GM18505 (cell line): ENCODE results near the gene SMARCA1.

Source experiments
- ATAC-seq: cut with Tn5 transposase; IDR thresholded peaks from one replicate; pipeline ENCODE4 v1.9.1; 2021; ENCODE audit not compliant: unreplicated experiment
- POLR2A ChIP-seq: IDR thresholded peaks from 4 replicates; pipeline ENCODE4 v1.6.1; 2011; ENCODE audit warnings: borderline replicate concordance; ENCODE audit not compliant: insufficient read depth, insufficient read length; ENCODE audit errors: extremely low read depth

SMARCA1 gene

GRCh38 chrX:129461801-129462456 lies 61.4 kb downstream of the SMARCA1 start:
- no peak for ATAC-seq
- no peak for TF ChIP-seq POLR2A

DNA sequence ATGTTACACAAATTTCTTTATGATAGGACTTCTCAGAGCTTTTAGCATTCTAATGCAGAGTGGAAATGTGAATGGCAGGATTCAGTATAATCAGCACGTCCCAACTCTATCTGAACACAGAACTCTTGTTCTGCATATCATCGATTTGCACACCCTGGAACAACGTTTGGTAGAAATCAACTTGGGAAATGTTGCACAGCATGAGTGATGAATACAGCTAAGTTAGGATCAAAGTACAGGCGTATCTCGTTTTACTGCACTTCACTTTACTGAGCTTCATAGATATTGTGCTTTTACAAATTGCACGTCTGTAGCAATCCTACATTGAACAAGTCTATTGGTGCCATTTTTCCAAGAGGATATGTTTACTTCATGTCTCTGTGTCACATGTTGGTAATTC lies 70.8 kb downstream of the SMARCA1 start:
- no peak for ATAC-seq
- TF ChIP-seq POLR2A = no peak

DNA sequence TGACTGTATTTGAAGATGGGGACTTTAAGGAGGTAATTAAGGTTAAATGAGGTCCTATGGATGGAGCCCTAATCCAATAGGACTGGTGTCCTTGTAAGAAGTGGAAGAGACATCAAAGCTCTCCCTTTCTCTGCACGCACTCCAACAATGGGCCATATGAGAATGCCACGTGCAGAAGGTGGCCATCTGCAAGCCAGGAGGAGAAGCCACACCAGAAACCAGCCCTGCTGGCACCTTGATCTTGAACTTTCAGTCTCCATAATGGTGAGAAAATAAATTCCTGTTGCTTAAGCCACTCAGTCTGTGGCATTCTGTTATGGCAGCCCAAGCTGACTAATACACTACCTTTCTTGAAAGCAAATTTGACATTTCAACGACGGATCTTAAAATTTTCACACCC lies 73.2 kb downstream of the SMARCA1 start:
- no peak for TF ChIP-seq POLR2A
- ATAC-seq = no peak

DNA sequence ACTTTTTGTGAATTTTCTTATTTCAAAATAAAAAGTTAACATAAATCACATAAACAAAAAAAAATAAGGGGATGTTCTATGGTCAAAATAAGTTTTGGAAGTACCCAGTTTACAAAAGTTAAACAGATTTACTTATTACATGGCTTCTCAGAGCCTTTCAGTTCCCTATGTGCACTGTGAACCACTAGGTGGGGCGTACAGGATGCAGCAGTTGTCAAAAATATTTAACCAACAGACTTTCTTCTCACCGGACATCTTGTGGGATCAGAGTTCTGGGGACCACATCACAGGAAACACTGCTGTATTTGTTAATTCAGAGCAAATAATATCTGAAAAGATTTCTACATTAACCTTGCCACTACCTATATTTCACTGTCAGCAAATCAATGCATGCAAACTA lies 74.1 kb downstream of the SMARCA1 start:
- no peak for ATAC-seq
- no peak for TF ChIP-seq POLR2A

DNA sequence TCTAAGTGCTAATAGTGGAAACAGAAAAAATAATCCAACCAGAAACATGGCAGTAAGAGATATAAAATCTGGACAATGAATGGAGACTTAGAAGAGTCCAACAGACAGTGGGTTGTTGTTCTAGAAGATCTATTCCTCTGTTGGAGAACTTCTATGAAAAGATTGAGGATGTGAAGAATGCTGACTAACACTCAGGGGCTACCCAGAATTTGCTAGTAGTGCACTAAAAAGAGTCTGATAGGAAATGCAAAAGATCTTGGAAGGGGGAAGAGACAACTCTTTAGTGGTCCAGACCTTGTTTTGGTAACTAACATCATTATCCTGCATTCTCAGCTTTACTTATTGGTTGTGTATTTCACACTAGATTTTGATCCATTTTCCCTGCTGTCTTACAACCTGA lies 77.9 kb downstream of the SMARCA1 start:
- ATAC-seq = no peak
- no peak for TF ChIP-seq POLR2A

- ATAC-seq = no peak
- no peak for TF ChIP-seq POLR2A
These were observed 89.3 kb downstream of the SMARCA1 start for GRCh38 chrX:129433945-129434344.

DNA sequence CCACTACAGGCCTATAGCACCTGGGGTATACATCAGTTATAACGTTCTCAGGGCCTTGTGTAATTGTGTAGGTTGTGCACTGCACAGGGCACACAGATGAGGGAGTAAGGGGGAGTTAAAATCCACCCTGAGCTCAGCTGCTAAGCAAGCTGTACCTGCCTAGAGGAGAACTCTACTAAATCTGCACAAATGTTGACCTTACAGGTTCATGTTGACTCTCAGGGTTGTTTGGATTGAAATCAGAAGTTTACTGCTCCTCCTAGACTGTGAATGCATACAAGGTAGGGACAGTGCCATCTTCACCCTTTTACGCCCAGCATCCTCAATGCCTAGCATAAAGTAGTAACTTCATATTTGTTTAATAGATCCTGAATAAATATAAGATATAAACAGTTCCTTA lies 89.8 kb downstream of the SMARCA1 start:
- no peak for ATAC-seq

DNA sequence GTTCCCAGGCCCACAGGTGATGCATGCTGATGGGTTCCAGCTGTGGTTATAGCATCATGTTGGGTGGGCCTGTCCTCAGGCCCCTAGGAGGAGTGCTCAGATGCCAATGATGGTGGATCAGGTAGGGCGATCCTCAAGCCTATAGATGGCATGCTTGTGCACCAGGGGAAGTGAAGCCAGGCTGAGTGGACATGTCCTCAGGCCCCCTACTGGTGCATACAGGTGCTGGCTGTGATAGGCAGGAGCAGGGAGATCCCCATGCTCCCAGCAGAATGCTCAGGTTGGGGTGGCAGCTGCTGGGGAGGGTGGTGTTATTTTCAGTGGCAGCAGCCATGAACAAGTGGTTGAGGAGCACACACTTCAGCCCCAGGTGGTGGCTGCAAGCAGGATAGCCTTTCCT lies 96.0 kb downstream of the SMARCA1 start:
- ATAC-seq = no peak

More for the DNA sequence above, 89.8 kb downstream of the SMARCA1 start:
- TF ChIP-seq POLR2A = no peak

GRCh38 chrX:129423191-129423590 lies 100.1 kb downstream of the SMARCA1 start:
- no peak for ATAC-seq

More for the DNA sequence above, 96.0 kb downstream of the SMARCA1 start:
- TF ChIP-seq POLR2A = no peak

DNA sequence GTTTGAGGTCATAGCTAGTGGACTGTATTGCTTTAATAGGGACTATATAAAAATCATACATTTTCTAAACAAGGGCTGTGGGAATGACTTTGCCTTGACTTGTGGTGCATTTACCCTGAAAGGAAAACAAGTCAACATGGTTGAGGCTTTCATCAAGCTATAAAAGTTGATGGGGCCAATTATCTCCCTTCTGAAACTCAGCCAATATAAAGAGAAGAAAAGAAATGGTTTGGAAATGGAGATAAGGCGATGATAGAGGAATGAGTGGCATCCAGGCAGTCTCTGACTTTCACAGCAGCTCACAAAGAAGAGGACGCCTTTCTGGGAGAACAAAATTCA lies 118.7 kb downstream of the SMARCA1 start:
- no peak for ATAC-seq
- TF ChIP-seq POLR2A = no peak

More at GRCh38 chrX:129423191-129423590, 100.1 kb downstream of the SMARCA1 start:
- TF ChIP-seq POLR2A = no peak

DNA sequence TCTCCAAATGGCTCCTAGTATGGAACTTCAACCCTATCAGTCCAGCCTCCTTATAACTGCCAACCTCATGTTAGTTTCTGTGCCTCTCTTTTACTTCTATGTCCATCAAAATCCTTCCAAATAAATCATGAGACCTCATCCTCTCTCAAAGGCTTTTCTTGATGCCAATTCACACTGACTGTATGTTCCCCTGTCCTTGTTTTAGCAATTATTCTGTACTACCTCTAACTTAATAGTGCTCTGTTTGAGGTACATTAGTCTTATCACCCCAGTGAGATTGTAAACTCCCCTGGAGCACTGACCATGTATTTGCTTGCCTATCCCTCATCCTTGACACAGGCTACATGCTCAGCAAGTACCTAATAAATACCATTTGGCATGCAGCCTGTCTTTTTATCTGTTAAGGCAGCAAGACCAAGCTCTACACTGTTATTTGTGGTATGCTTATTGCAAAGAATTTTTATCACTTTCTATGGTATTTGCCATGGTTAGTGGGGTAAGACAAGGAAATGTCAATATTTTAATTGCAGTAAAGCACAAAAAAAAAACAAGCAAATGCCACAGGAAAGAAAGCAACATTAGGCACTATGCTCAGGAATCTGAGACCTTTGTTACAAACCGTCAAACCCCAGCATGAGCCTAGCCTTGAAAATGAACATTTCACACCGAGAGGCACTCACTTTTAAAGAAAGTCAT lies 119.2 kb downstream of the SMARCA1 start:
- TF ChIP-seq POLR2A = no peak
- ATAC-seq = no peak
